Transverse colon (tissue), 4 donors: ENCODE data around the gene CECR2. TPM values are rescaled to one million over a fixed set of nuclear protein-coding genes. Genes with fewer than 3 reads are reported as not detected.

Experiments used
- DNase-seq: peaks from one replicate; pipeline ENCODE4 v3.0.0-alpha.2; 2019
- H3K27ac ChIP-seq, 4 donors: fragments of 200-600 bp; sonication (generic); 2 replicates each; pipeline ENCODE4 v1.5.1; 2016 to 2018; ENCODE audit warnings: inconsistent platforms in 4 of 4
- H3K27me3 ChIP-seq: fragments of 200-600 bp; sonication (generic); 2 replicates; pipeline ENCODE4 v1.5.1; 2017; ENCODE audit warnings: inconsistent platforms
- H3K36me3 ChIP-seq, 4 donors: fragments of 200-600 bp; sonication (generic); 2 replicates each; pipeline ENCODE4 v1.5.1; 2017 to 2019; ENCODE audit warnings: inconsistent platforms in 4 of 4
- H3K4me1 ChIP-seq, 4 donors: fragments of 200-600 bp; sonication (generic); 2 replicates each; pipeline ENCODE4 v1.5.1; 2017 to 2020; ENCODE audit warnings: inconsistent platforms in 4 of 4
- H3K4me3 ChIP-seq, 4 donors: fragments of 200-600 bp; sonication (generic); 1 replicate in 1 of 4; 2 replicates in 3 of 4; pipeline versions ENCODE4 v1.5.1 to v1.6.1; 2017 to 2019; ENCODE audit warnings: inconsistent platforms in 4 of 4
- H3K9me3 ChIP-seq, 2 donors: fragments of 200-600 bp; sonication (generic); 2 replicates each; pipeline ENCODE4 v1.5.1; 2017 to 2019; ENCODE audit warnings: inconsistent platforms in 2 of 2
- CTCF ChIP-seq, 5 experiments: fragments of 200-600 bp in 3 of 5; fragments of 450-650 bp in 2 of 5; sonication (generic) in 3 of 5; IDR thresholded peaks; 1 replicate in 2 of 5; 2 replicates in 3 of 5; pipeline ENCODE4 v1.5.1; 2016 to 2017; ENCODE audit warnings: antibody characterized with exemption in 5 of 5, inconsistent platforms in 3 of 5, mild to moderate bottlenecking in 2 of 5, moderate library complexity in 1 of 5
- EP300 ChIP-seq: sonication (generic); formaldehyde crosslinking; IDR thresholded peaks from one replicate; pipeline ENCODE4 v1.6.1; 2017; ENCODE audit warnings: antibody characterized with exemption, low read depth
- POLR2A ChIP-seq: fragments of 450-650 bp; IDR thresholded peaks from one replicate; pipeline ENCODE4 v1.6.1; 2016; ENCODE audit warnings: antibody characterized with exemption, mild to moderate bottlenecking, moderate library complexity
- POLR2AphosphoS5 ChIP-seq, 3 donors: sonication (generic); formaldehyde crosslinking; IDR thresholded peaks; one replicate each; pipeline ENCODE4 v1.6.1; 2016; ENCODE audit warnings: antibody characterized with exemption in 3 of 3
- WGBS, 2 donors: methylation state at CpG; one replicate each; pipeline ENCODE4 v1.1.5; 2018; ENCODE audit warnings: low coverage in 1 of 2; 5-methylcytosine and 5-hydroxymethylcytosine counted together
- in situ Hi-C, 4 donors: fragments of 200-750 bp; cut with MboI; loops; one replicate each; pipeline versions ENCODE4 v1.15.0 to v1.15.1; 2017; ENCODE audit warnings: low sequenced_read_pairs in 3 of 4, low pct_ligation_motif_present in 1 of 4, low pct_unique_long_range_greater_than_20kb in 1 of 4
- intact Hi-C: fragments of 100-400 bp; cut with DNase I; formaldehyde crosslinking; loops from one replicate; pipeline ENCODE4 v1.15.1; 2023; ENCODE audit warnings: low total_unique reads
- total RNA-seq, 4 donors: library from RNA; depleted of rRNA; stranded (reverse); fragments of >200 nt; gene quantifications; one replicate each; pipeline ENCODE4 v1.1.0, GENCODE V29; 2016

The CECR2 gene
- total RNA-seq, 4 donors from 2014 or later = 0.14 to 0.64 (median 0.60) TPM; not detected in 1

GRCh38 chr22:17586831-17587440 is 217.7 kb downstream of the CECR2 start:
- H3K4me3 ChIP-seq = no peak overlapping the region
- WGBS, 2 donors = 92 to 100% methylated on average over 2 to 14 of the region's 14 CpGs
- TF ChIP-seq POLR2AphosphoS5 (IDR thresholded peaks at IDR 0.05) = no peak
- no peak for DNase-seq
- intact Hi-C loops = no loop called here
- H3K27me3 ChIP-seq = no peaks in the 10 kb centered on the region
- peaks cover 0 to 10% (median 5%) of the 10 kb centered on the region in 4 donors for H3K36me3 ChIP-seq
- no peaks in the 10 kb centered on the region for H3K9me3 ChIP-seq
- H3K4me1 ChIP-seq = no peaks in the 10 kb centered on the region
- H3K27ac ChIP-seq = no peak overlapping the region
- in situ Hi-C loops = no loop called here

- H3K27ac ChIP-seq = no peak overlapping the region
- H3K9me3 ChIP-seq = no peaks in the 10 kb centered on the region
- in situ Hi-C loops (no loop called here), intact Hi-C loops (no loop called here)
- H3K4me3 ChIP-seq = no peak overlapping the region
- H3K4me1 ChIP-seq = no peaks in the 10 kb centered on the region
- 92 to 100% methylated on average over 4 to 14 of the region's 14 CpGs for WGBS, 2 donors
- no peak for DNase-seq
- no peaks in the 10 kb centered on the region for H3K27me3 ChIP-seq
- no peak for TF ChIP-seq CTCF (IDR thresholded peaks at IDR 0.05)
- H3K36me3 ChIP-seq = peaks cover 0 to 17% (median 8%) of the 10 kb centered on the region in 4 donors
Measured at GRCh38 chr22:17587629-17588028, 218.4 kb downstream of the CECR2 start.

GRCh38 chr22:17588606-17589005 is 219.3 kb downstream of the CECR2 start:
- WGBS, 2 donors = 80 to 95% methylated on average over 1 to 11 of the region's 11 CpGs

GRCh38 chr22:17589810-17590375 is 220.6 kb downstream of the CECR2 start:
- Histone ChIP-seq H3K36me3 (peaks cover 0 to 38% (median 17%) of the 10 kb centered on the region in 4 donors), H3K9me3 (no peaks in the 10 kb centered on the region)
- no peak for DNase-seq

More at GRCh38 chr22:17588606-17589005, 219.3 kb downstream of the CECR2 start:
- TF ChIP-seq POLR2AphosphoS5 (IDR thresholded peaks at IDR 0.05) (no peak), EP300 (no peak), POLR2A (no peak), CTCF (IDR thresholded peaks at IDR 0.05) (no peak)
- H3K27ac ChIP-seq = no peak overlapping the region
- H3K36me3 ChIP-seq = peaks cover 0 to 27% (median 13%) of the 10 kb centered on the region in 4 donors
- intact Hi-C loops (no loop called here), in situ Hi-C loops (no loop called here)
- DNase-seq = no peak
- no peaks in the 10 kb centered on the region for H3K27me3 ChIP-seq
- no peaks in the 10 kb centered on the region for H3K9me3 ChIP-seq
- H3K4me3 ChIP-seq = no peak overlapping the region
- no peaks in the 10 kb centered on the region for H3K4me1 ChIP-seq

More at GRCh38 chr22:17589810-17590375, 220.6 kb downstream of the CECR2 start:
- WGBS, 2 donors = 90 to 93% methylated on average over 4 to 10 of the region's 10 CpGs
- TF ChIP-seq CTCF (IDR thresholded peaks at IDR 0.05) = no peak
- no peak for TF ChIP-seq POLR2A
- TF ChIP-seq POLR2AphosphoS5 (IDR thresholded peaks at IDR 0.05) = no peak
- TF ChIP-seq EP300 = no peak
- intact Hi-C loops = no loop called here
- in situ Hi-C loops = no loop called here
- Histone ChIP-seq H3K27ac (no peak overlapping the region), H3K4me1 (no peaks in the 10 kb centered on the region), H3K27me3 (no peaks in the 10 kb centered on the region), H3K4me3 (no peak overlapping the region)
